Activated CD8-positive, alpha-beta memory T cell treated with anti-CD3 and anti-CD28 coated beads, Interleukin-2, amount 50 U/mL, for 1 hour (primary cell): ENCODE measurements around the gene PEX5L.

Experiments used
- DNase-seq: peaks from one replicate; pipeline ENCODE4 v3.0.0-alpha.2; 2020; ENCODE audit errors: extremely low read depth

The PEX5L gene

DNA sequence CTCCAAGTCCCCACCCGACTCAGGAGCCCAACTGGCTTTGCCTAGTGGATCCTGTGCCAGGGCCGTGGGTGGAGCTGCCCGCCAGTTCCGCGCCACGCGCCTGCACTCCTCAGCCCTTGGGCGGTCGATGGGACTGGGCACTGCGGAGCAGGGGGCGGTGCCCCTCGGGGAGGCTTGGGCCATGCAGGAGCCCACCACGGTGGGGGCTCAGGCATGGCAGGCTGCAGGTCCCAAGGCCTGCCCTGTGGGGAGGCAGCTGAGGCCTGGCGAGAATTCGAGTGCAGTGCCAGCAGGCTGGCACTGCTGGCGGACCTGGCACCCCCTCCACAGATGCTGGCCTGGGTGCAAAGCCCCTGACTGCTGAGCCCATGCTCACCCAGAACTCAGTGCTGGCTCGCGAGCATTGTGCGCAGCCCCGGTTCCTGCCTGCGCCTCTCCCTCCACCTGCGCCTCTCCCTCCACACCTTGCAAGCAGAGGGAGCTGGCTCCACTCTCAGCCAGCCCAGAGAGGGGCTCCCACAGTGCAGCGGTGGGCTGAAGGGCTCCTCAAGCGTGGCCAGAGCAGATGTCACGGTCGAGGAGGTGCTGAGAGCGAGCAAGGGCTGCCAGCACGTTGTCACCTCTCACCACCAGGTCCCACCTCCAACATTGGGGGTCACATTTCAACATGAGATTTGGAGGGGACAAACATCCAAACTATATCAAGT lies 261.2 kb downstream of the PEX5L start:
- no peak for DNase-seq

DNA sequence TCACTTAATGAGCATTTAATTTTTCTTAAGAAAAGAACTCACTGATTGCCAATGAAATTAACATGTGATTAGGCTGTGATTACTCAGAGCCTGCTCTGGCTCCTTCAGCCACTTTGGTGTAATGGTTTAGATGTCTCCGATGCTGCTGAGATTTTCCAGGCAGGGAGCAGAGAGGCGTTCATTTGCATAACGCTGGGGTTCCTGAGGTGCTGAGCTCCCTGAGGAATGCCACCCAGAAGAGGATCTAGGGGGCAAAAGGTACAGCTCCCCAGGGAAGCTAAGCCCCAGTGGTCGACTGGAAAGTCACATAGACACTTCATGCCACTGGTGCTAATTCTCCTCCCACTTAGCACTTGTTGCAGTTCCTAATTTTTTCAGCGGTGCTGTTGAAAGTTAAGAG lies 264.4 kb downstream of the PEX5L start:
- no peak for DNase-seq

DNA sequence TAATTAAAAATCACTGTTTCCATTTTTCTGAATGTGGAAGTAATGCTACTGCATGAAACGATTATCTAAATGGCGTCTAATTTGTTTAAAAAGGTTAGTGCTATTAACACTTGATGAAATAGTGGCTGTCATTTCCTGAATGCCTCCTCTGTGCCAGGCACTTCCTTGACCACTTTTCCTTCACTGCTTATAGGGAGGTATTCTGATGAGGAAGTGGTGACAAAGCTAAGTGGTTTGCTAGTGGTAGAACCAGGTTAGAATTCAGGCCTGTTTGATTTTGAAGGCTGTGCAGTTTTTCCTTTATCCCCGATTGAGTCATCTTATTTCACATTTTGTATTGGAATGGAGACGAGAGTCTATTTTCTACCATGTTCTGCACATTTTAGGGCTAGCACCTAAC lies 264.9 kb downstream of the PEX5L start:
- DNase-seq = no peak

DNA sequence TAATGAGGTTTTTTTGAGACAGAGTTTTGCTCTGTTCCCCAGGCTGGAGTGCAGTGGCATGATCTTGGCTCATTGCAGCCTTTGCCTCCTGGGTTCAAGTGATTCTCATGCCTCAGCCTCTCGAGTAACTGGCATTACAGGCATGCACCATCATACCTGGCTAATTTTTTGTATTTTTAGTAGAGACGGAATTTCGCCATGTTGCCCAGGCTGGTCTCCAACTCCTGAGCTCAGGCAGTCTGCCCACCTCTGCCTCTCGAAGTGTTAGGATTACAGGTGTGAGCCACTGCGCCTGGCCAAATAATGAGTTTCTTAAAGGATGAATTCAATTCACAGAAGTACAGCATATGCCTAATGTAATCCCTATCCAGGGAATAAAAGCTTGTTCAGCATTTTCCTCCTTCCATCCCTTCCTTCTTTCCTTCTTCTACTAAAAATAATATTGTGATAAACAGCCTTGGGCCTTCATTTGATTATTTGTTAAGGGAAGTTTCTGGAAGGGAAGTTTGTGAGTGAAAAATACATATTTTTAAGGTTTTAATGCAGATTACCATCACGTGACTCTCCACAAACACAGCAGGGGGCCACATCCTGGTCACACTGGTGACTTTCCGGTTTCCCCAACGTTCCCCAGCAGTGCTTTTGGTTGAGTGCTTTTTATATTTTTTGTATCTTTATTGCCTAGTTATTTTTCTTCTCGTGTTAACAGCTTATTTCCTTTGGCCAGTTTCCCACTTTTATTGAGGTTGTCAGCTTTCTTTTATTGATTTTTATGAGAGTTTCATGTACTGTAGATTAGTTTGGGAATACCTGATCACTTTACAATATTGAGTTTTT lies 267.1 kb downstream of the PEX5L start:
- no peak for DNase-seq

DNA sequence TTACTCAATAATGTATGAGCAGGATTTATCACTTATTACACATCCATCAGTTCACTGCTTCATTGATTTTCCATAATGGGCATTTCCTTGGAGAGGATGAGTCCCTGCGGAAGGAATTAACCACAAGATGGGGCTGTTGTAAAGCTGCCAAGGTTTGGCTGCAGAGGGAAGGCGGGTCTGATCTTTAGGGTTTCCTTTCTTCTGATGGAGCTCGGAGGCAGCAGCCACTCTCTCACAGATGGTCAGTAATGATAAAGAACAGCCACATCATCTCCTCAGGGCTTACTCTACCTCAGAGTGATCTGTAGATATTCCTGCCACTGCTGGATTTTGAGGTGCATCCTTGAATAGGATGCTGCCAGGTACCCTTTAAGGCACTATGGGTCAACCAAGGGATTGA lies 268.7 kb downstream of the PEX5L start:
- no peak for DNase-seq

DNA sequence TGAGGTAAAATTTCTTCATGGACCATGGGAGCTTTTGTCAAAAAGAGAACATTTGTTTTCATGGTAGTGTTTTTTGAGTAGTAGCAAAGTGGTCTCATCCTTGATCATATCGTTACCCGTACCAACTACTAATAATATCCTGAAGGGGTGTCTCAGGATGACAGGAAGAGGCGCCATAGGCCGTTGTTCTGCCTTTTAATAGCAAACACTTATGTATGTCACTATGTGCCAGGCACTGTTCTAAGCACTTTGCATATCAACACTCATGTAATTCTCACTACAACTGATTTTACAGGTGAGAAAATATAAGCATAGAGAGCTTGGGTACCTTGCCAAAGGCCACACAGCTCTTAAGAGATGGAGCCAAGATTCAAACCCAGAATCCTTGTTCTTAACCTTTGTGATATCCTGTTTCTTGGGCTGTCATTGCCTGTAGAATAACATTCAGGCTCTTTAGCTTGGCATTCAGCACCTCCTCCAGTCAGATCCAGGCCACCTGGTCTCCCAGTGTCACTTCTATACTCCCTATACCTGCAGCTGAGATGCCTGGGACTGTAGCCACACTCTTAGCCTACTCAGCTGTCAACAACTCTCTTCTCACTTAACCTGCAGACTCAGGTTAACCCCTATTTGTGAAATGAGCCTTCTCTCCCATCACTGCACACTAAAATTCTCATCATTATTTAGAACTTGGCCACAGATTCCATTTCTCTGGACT lies 270.2 kb downstream of the PEX5L start:
- no peak for DNase-seq

DNA sequence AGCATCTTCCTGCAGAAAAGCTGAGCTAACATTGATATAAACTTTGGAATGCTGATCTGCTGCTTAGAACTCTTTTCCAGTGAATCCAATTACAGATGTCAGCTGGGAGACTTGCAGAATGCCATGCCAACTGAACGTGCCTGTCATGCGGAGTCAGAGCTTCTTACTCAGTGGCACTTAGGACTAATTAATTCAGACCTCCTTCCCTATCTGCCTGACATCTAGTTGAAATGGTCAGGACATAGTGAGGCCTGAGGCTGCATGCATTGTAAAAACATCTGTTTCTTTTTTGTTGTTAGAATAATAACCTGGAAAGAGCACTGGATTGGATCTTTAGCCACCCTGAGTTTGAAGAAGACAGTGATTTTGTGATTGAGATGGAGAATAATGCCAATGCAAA lies 271.3 kb downstream of the PEX5L start:
- DNase-seq = no peak

DNA sequence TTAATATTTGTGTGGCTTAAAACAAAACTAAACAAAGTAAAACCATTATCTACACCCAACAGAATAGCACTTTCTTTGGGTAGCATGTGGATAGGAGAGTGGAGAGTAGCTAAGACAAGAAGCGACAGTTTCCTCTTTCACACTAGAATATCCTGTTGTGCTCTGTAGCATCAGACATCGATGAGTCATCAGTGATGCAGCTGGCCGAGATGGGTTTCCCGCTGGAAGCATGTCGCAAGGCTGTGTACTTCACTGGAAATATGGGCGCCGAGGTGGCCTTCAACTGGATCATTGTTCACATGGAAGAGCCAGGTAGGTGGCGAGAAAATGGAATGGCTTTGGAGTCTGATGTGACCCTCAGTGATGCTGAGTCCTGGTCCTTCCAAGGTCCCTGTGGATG lies 275.8 kb downstream of the PEX5L start:
- DNase-seq = no peak

DNA sequence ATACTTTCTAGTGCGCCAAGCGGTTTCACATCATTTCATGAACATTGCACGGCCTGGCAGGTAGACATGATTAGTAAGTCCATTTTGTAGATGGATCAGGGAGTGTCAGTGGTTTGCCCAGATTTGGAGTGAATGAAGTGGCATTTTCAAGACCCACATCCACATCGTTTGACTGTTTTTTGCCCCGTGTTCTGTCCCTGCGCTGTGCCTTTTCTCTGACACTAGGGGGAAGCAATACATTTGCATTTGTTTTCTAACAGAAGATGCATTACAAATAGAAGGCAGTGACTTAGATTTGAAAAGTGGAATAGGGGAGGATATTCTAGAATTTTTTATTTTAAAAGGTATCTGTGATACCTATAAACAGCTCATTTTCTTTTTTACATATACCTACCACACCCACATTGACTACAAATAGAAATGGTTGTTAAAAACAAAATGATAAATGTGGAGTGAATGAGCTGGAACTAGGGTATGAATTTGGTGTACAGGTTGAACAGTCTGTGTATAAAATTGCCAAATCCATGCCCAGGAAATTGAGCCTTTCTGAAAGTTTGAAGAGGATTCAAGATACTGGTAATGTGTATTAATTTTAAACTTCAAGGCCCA lies 285.9 kb downstream of the PEX5L start:
- no peak for DNase-seq

DNA sequence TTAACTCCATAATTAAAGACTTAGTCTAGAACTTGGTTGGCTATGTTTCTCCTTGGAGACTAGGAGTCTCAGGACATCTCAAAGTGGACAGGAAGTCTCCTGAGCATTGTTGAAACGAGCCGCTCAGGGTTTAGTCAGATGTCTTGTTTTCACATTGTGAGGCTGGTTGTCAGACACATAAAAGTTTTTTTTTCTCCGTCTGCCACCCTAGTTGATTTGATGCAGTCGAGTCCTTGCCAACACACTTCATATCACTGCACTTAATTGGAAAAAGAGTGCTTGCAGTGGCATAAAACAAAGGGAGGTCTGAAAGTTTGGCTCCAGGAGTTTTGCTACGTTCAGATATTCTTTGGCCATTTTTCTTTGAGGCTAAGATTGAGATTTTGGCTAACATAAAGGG lies 291.0 kb downstream of the PEX5L start:
- DNase-seq = no peak

DNA sequence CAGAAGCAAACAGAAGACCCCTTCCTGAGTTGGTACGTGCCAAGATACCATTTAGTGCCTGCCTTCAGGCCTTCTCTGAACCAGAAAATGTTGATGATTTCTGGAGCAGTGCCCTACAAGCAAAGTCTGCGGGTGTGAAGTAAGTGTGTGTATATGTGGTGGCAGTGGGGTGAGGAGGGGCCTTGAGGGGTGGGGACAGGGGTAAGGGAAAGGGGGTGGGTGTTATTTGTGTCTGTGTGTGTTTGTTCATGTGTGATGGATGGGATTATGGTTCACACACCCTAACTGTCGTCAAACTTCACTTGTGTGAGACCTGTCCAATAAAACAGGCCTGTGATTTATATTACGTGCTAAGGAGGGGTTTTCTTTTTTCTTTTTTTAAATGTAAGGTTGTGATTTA lies 291.7 kb downstream of the PEX5L start:
- DNase-seq = no peak
